Measurements from ENCODE around the gene RGS7.
"Not testable (repeated sequence)": the region's sequence is repeated elsewhere in the genome, so short reads cannot be mapped to it uniquely, and the experiment has no call there.

RGS7 gene

GRCh38 chr1:241221319-241221718, 135.7 kb downstream of the RGS7 start:
- Histone ChIP-seq H3K9me3 (ENCODE audit: control insufficient read depth in 1 of 2, low read length in 2 of 2) (peaks cover 0 to 11% of the 10 kb centered on the region in 2 donors), H3K9ac (ENCODE audit: low read depth in 1 of 2, low read length in 2 of 2) (no peak overlapping the region), H3K4me3 (ENCODE audit: low read depth in 1 of 2, low read length in 2 of 2) (no peak overlapping the region), H3K36me3 (ENCODE audit: control insufficient read depth in 1 of 2, insufficient read depth in 2 of 2, low read length in 2 of 2) (no peaks in the 10 kb centered on the region), H3K4me1 (ENCODE audit: control insufficient read depth in 1 of 2, insufficient read depth in 2 of 2, low read length in 2 of 2) (peaks cover 5 to 10% of the 10 kb centered on the region in 2 donors), H3K27ac (ENCODE audit: low read depth, low read length) (no peak overlapping the region), H3K27me3 (ENCODE audit: control insufficient read depth in 1 of 2, insufficient read depth in 2 of 2, low read length in 2 of 2) (no peaks in the 10 kb centered on the region)

GRCh38 chr1:241220913-241221312, 136.1 kb downstream of the RGS7 start:
- not testable (repeated sequence) for H3K27me3 ChIP-seq (ENCODE audit: control insufficient read depth in 1 of 2, insufficient read depth in 2 of 2, low read length in 2 of 2)

GRCh38 chr1:241219449-241219848, 137.6 kb downstream of the RGS7 start:
- Histone ChIP-seq H3K9me3 (ENCODE audit: control insufficient read depth in 1 of 2, low read length in 2 of 2) (peaks cover 0 to 11% of the 10 kb centered on the region in 2 donors), H3K4me3 (ENCODE audit: low read depth in 1 of 2, low read length in 2 of 2) (no peak overlapping the region), H3K27me3 (ENCODE audit: control insufficient read depth in 1 of 2, insufficient read depth in 2 of 2, low read length in 2 of 2) (no peaks in the 10 kb centered on the region), H3K4me1 (ENCODE audit: control insufficient read depth in 1 of 2, insufficient read depth in 2 of 2, low read length in 2 of 2) (peaks cover 6 to 10% of the 10 kb centered on the region in 2 donors), H3K27ac (ENCODE audit: low read depth, low read length) (no peak overlapping the region), H3K9ac (ENCODE audit: low read depth in 1 of 2, low read length in 2 of 2) (no peak overlapping the region), H3K36me3 (ENCODE audit: control insufficient read depth in 1 of 2, insufficient read depth in 2 of 2, low read length in 2 of 2) (no peaks in the 10 kb centered on the region)

More at GRCh38 chr1:241220913-241221312, 136.1 kb downstream of the RGS7 start:
- H3K36me3 ChIP-seq (ENCODE audit: control insufficient read depth in 1 of 2, insufficient read depth in 2 of 2, low read length in 2 of 2); H3K4me1 ChIP-seq (ENCODE audit: control insufficient read depth in 1 of 2, insufficient read depth in 2 of 2, low read length in 2 of 2); H3K9ac ChIP-seq (ENCODE audit: low read depth in 1 of 2, low read length in 2 of 2); H3K4me3 ChIP-seq (ENCODE audit: low read depth in 1 of 2, low read length in 2 of 2); H3K27ac ChIP-seq (ENCODE audit: low read depth, low read length): not testable (repeated sequence)
- peaks cover 0 to 11% of the 10 kb centered on the region in 2 donors for H3K9me3 ChIP-seq (ENCODE audit: control insufficient read depth in 1 of 2, low read length in 2 of 2)

GRCh38 chr1:241217516-241217915, 139.5 kb downstream of the RGS7 start:
- no peak overlapping the region for H3K9ac ChIP-seq (ENCODE audit: low read depth in 1 of 2, low read length in 2 of 2)
- no peak overlapping the region for H3K27ac ChIP-seq (ENCODE audit: low read depth, low read length)
- no peaks in the 10 kb centered on the region for H3K27me3 ChIP-seq (ENCODE audit: control insufficient read depth in 1 of 2, insufficient read depth in 2 of 2, low read length in 2 of 2)
- H3K9me3 ChIP-seq (ENCODE audit: control insufficient read depth in 1 of 2, low read length in 2 of 2) = peaks cover 0 to 6% of the 10 kb centered on the region in 2 donors
- H3K36me3 ChIP-seq (ENCODE audit: control insufficient read depth in 1 of 2, insufficient read depth in 2 of 2, low read length in 2 of 2) = no peaks in the 10 kb centered on the region
- H3K4me3 ChIP-seq (ENCODE audit: low read depth in 1 of 2, low read length in 2 of 2) = no peak overlapping the region
- peaks cover 6 to 10% of the 10 kb centered on the region in 2 donors for H3K4me1 ChIP-seq (ENCODE audit: control insufficient read depth in 1 of 2, insufficient read depth in 2 of 2, low read length in 2 of 2)

GRCh38 chr1:241215683-241216082, 141.3 kb downstream of the RGS7 start:
- no peak overlapping the region for H3K27ac ChIP-seq (ENCODE audit: low read depth, low read length)
- H3K4me3 ChIP-seq (ENCODE audit: low read depth in 1 of 2, low read length in 2 of 2) = no peak overlapping the region

GRCh38 chr1:241215203-241215602, 141.8 kb downstream of the RGS7 start:
- Histone ChIP-seq H3K9me3 (ENCODE audit: control insufficient read depth in 1 of 2, low read length in 2 of 2) (peaks cover 0 to 6% of the 10 kb centered on the region in 2 donors), H3K9ac (ENCODE audit: low read depth in 1 of 2, low read length in 2 of 2) (no peak overlapping the region), H3K27ac (ENCODE audit: low read depth, low read length) (no peak overlapping the region), H3K4me1 (ENCODE audit: control insufficient read depth in 1 of 2, insufficient read depth in 2 of 2, low read length in 2 of 2) (peaks cover 6 to 10% of the 10 kb centered on the region in 2 donors), H3K4me3 (ENCODE audit: low read depth in 1 of 2, low read length in 2 of 2) (no peak overlapping the region), H3K27me3 (ENCODE audit: control insufficient read depth in 1 of 2, insufficient read depth in 2 of 2, low read length in 2 of 2) (no peaks in the 10 kb centered on the region), H3K36me3 (ENCODE audit: control insufficient read depth in 1 of 2, insufficient read depth in 2 of 2, low read length in 2 of 2) (no peaks in the 10 kb centered on the region)

More at GRCh38 chr1:241215683-241216082, 141.3 kb downstream of the RGS7 start:
- H3K36me3 ChIP-seq (ENCODE audit: control insufficient read depth in 1 of 2, insufficient read depth in 2 of 2, low read length in 2 of 2) = no peaks in the 10 kb centered on the region
- no peak overlapping the region for H3K9ac ChIP-seq (ENCODE audit: low read depth in 1 of 2, low read length in 2 of 2)
- peaks cover 0 to 6% of the 10 kb centered on the region in 2 donors for H3K9me3 ChIP-seq (ENCODE audit: control insufficient read depth in 1 of 2, low read length in 2 of 2)
- H3K4me1 ChIP-seq (ENCODE audit: control insufficient read depth in 1 of 2, insufficient read depth in 2 of 2, low read length in 2 of 2) = peaks cover 6 to 10% of the 10 kb centered on the region in 2 donors
- no peaks in the 10 kb centered on the region for H3K27me3 ChIP-seq (ENCODE audit: control insufficient read depth in 1 of 2, insufficient read depth in 2 of 2, low read length in 2 of 2)

GRCh38 chr1:241213139-241213538, 143.9 kb downstream of the RGS7 start:
- no peaks in the 10 kb centered on the region for H3K36me3 ChIP-seq (ENCODE audit: control insufficient read depth in 1 of 2, insufficient read depth in 2 of 2, low read length in 2 of 2)
- H3K9ac ChIP-seq (ENCODE audit: low read depth in 1 of 2, low read length in 2 of 2) = no peak overlapping the region
- peaks cover 6 to 10% of the 10 kb centered on the region in 2 donors for H3K4me1 ChIP-seq (ENCODE audit: control insufficient read depth in 1 of 2, insufficient read depth in 2 of 2, low read length in 2 of 2)
- H3K27ac ChIP-seq (ENCODE audit: low read depth, low read length) = no peak overlapping the region
- H3K9me3 ChIP-seq (ENCODE audit: control insufficient read depth in 1 of 2, low read length in 2 of 2) = peaks cover 0 to 6% of the 10 kb centered on the region in 2 donors
- no peaks in the 10 kb centered on the region for H3K27me3 ChIP-seq (ENCODE audit: control insufficient read depth in 1 of 2, insufficient read depth in 2 of 2, low read length in 2 of 2)
- H3K4me3 ChIP-seq (ENCODE audit: low read depth in 1 of 2, low read length in 2 of 2) = no peak overlapping the region

- Histone ChIP-seq H3K9me3 (ENCODE audit: control insufficient read depth in 1 of 2, low read length in 2 of 2) (peaks cover 0 to 6% of the 10 kb centered on the region in 2 donors), H3K4me3 (ENCODE audit: low read depth in 1 of 2, low read length in 2 of 2) (no peak overlapping the region), H3K27ac (ENCODE audit: low read depth, low read length) (no peak overlapping the region), H3K27me3 (ENCODE audit: control insufficient read depth in 1 of 2, insufficient read depth in 2 of 2, low read length in 2 of 2) (no peaks in the 10 kb centered on the region), H3K4me1 (ENCODE audit: control insufficient read depth in 1 of 2, insufficient read depth in 2 of 2, low read length in 2 of 2) (peaks cover 6 to 10% of the 10 kb centered on the region in 2 donors), H3K9ac (ENCODE audit: low read depth in 1 of 2, low read length in 2 of 2) (no peak overlapping the region), H3K36me3 (ENCODE audit: control insufficient read depth in 1 of 2, insufficient read depth in 2 of 2, low read length in 2 of 2) (no peaks in the 10 kb centered on the region)
Measured at GRCh38 chr1:241212628-241213027, 144.4 kb downstream of the RGS7 start.

- H3K9me3 ChIP-seq (ENCODE audit: control insufficient read depth in 1 of 2, low read length in 2 of 2) = no peaks in the 10 kb centered on the region
- no peaks in the 10 kb centered on the region for H3K36me3 ChIP-seq (ENCODE audit: control insufficient read depth in 1 of 2, insufficient read depth in 2 of 2, low read length in 2 of 2)
- no peaks in the 10 kb centered on the region for H3K27me3 ChIP-seq (ENCODE audit: control insufficient read depth in 1 of 2, insufficient read depth in 2 of 2, low read length in 2 of 2)
- H3K27ac ChIP-seq (ENCODE audit: low read depth, low read length) = no peak overlapping the region
- H3K4me3 ChIP-seq (ENCODE audit: low read depth in 1 of 2, low read length in 2 of 2) = peak overlapping the region in 1 of 2 donors; percentile 2
- no peak overlapping the region for H3K9ac ChIP-seq (ENCODE audit: low read depth in 1 of 2, low read length in 2 of 2)
- H3K4me1 ChIP-seq (ENCODE audit: control insufficient read depth in 1 of 2, insufficient read depth in 2 of 2, low read length in 2 of 2) = peaks cover 0 to 3% of the 10 kb centered on the region in 2 donors
Measured at GRCh38 chr1:241208910-241209379, 148.1 kb downstream of the RGS7 start.

- no peaks in the 10 kb centered on the region for H3K36me3 ChIP-seq (ENCODE audit: control insufficient read depth in 1 of 2, insufficient read depth in 2 of 2, low read length in 2 of 2)
- H3K9me3 ChIP-seq (ENCODE audit: control insufficient read depth in 1 of 2, low read length in 2 of 2) = no peaks in the 10 kb centered on the region
Measured at GRCh38 chr1:241203817-241204216, 153.2 kb downstream of the RGS7 start.

More at GRCh38 chr1:241203817-241204216, 153.2 kb downstream of the RGS7 start:
- no peak overlapping the region for H3K27ac ChIP-seq (ENCODE audit: low read depth, low read length)
- no peak overlapping the region for H3K4me3 ChIP-seq (ENCODE audit: low read depth in 1 of 2, low read length in 2 of 2)
- peaks cover 0 to 5% of the 10 kb centered on the region in 2 donors for H3K4me1 ChIP-seq (ENCODE audit: control insufficient read depth in 1 of 2, insufficient read depth in 2 of 2, low read length in 2 of 2)
- no peak overlapping the region for H3K9ac ChIP-seq (ENCODE audit: low read depth in 1 of 2, low read length in 2 of 2)
- H3K27me3 ChIP-seq (ENCODE audit: control insufficient read depth in 1 of 2, insufficient read depth in 2 of 2, low read length in 2 of 2) = no peaks in the 10 kb centered on the region

Data from duodenal mucosa (tissue), 2 donors.